Hematopoietic multipotent progenitor cell treated with erythropoietin and hydrocortisone succinate and interleukin-3 and kit ligand, for 6 days (in vitro differentiated cells): ENCODE data around the gene NNMT.
A peak's percentile ranks its signal among the peaks of the same experiment; 100 is the strongest.
"Not testable (repeated sequence)": the region's sequence is repeated elsewhere in the genome, so short reads cannot be mapped to it uniquely, and the experiment has no call there.

ENCODE experiments used
- DNase-seq: peaks from one replicate; pipeline ENCODE4 v3.0.0-alpha.2; 2015

NNMT gene

DNA sequence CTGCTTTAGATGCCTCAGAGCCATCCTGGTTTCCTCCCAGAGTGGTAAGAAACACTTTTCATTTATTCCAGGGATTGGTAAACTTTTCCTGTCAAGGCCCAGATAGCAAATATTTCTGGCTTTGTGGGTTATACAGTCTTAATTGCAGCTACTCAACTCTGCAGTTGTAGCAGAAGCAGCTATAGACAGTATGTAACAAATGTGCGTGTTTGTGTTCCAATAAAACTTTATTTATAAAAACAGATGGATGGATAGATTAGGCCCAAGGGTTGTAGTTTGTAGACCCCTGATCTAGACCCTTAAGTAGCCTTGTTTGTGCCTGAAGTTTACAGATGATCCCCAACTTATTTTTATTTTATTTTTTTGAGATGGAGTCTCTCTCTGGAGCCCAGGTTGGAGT, 17.9 kb downstream of the NNMT start:
- no peak for DNase-seq

DNA sequence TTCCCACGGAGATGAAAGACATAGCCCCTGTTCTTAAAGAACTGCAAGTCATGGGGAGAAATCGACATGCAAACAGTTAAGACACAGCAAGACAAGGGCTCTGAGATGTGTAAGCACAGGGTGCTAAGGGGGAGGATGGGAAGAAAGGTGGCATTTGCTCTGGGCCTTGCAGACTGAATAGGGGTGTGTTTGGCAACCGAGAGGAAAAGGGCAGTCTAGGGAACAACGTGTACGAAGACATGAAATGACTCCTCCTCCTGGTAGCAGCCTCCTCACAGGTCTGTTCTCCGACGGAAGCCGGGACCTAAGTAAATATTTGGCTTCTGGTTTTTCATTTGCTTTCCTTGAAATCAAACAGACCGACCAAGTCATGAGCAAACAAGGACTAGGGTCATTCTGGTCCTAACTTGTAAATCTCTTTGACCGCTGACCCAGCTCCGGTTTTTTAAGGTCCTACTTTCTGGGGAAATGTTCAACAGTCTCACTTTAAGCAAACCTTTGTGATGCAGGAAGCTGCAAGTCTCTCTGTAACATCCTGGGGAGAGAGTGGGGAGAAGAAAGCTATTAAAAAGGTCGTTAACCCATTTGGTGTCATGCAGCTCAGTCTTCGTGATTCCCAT, 19.7 kb downstream of the NNMT start:
- DNase-seq, result no peak

- DNase-seq, result no peak
Measured at GRCh38 chr11:114316980-114317786, 21.0 kb downstream of the NNMT start.

- peak; percentile 26 for DNase-seq
Measured at GRCh38 chr11:114317787-114318137, 21.6 kb downstream of the NNMT start.

GRCh38 chr11:114318361-114318760, 22.2 kb downstream of the NNMT start:
- no peak for DNase-seq

GRCh38 chr11:114319716-114320328, 23.6 kb downstream of the NNMT start:
- DNase-seq, result no peak

DNA sequence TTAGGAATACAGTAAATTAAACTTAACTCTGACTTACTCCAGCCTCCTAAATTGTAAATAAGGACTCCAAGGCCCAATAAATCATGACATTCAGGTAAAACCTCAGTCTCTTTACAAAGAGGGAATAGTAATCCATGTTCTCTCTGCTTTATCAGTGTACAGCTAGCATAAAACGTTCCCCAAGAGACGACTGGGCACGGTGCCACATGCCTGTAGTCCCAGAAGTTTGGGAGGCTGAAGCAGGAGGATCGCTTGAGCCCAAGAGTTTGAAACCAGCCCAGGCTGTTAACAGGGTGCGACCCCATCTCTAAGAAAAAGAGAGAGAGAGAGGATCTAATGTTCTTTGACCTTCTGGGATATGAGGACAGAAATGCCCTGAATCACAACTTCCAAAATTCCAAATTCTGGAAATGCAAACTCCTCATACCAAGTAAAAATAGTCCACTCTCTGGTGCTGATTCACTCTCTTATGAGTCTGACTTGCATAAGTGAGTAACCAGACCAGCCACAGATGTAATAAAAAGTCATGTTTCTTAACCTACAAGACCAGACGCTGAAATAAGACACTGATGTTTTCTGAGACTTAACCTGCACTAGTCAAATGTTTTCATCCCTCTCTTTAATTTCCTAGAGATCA, 25.5 kb downstream of the NNMT start:
- no peak for DNase-seq

DNA sequence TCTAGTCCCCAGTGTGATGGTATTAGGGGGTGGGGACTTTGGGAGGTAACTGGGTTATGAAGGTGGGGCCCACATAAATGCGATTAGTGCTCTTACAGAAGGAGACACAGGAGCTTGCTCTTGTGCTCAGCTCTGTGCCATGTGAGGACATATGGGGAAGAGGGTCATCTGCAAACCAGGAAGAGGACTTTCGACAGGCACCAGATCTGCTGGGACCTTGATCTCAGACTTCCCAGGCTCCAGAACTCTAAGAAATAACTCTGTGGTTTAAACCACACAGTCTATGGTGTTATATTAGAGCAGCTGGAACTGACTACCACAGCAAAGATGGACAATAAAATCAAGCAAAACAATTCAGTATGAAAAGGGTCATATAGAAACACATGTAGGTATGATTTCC, 26.7 kb downstream of the NNMT start:
- no peak for DNase-seq

DNA sequence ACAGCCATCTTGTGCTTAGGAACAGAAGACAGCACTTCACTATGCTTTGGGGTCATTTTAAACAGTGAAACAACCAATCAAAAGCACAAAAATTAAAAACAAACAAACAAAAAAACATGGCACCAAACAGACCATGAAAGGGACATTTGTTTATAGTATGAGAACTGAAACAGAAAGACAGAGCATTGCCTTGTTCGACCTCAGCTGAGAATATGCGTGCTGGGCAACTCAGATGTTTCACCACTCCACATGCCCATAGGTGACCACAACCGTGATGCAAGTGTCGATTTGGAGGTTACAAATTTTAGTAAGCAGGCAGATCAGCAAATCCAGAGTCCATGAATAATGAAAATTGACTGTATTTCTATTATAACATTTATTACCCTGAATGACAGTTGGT, 30.0 kb downstream of the NNMT start:
- DNase-seq, result no peak

- no peak for DNase-seq
Measured at GRCh38 chr11:114326776-114327175, 30.6 kb downstream of the NNMT start.

- DNase-seq, result no peak
Measured at GRCh38 chr11:114330373-114330772, 34.2 kb downstream of the NNMT start.

GRCh38 chr11:114340311-114341131, 44.3 kb downstream of the NNMT start:
- peak; percentile 87 for DNase-seq

- DNase-seq, result not testable (repeated sequence)
Measured at GRCh38 chr11:114341667-114342066, 45.5 kb downstream of the NNMT start.

GRCh38 chr11:114342476-114342875, 46.3 kb downstream of the NNMT start:
- no peak for DNase-seq

DNA sequence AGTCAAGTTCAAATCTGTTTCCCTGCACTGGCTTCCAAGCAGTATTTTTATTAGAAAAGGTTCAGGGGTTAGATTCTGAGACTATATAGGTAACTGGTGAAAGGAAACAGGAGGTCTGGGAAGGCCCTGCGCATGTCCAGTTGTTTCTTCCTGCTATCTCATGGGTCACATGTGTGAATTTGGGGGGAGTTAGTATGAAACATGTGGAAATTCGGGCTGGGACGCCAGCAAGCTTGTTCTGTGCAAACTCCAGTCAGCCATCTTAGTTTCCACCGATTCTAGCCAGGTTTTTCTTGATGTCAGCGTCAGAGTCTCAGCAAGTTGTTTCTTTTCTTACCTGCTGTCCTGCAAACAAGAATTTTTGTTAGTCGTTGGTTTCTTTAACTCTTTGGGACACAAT, 46.8 kb downstream of the NNMT start:
- no peak for DNase-seq

DNA sequence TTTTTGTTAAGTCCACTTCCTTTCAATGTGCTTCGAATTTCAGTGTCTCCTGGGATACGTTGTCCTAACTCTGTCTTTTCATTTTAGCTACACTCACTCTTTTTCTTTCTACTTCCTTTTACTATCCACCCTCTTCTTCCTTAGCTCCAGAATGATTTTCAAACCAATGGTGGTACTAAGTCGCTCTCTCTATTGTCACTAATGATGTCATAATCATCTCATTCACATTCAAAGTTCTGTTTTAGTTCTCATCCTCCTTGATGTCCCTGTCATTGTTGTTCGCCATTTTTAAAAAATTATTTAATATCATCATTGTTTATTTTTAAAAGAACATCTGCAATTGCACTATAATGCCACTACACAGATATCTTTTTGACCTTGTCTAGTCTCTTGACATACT, 47.3 kb downstream of the NNMT start:
- no peak for DNase-seq

DNA sequence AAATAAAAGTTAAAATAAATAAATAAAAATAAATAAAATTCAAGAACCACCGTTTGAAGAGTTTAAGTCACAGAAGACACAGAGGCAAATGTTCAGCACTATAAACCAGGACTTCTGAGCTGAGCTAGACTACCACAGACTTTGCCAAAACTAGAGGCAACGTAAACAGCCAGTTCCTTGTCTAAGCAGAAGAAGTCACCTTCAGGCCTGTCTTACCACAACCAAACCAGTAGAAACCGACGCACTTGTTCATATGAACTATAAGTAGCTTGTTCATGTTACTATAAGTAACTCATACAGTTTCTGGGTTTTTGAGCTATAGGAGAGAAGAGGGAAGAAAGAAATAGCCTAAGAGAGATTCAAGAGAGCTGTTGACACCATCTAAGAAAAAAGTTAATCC, 48.3 kb downstream of the NNMT start:
- no peak for DNase-seq

GRCh38 chr11:114345575-114346222, 49.5 kb downstream of the NNMT start:
- DNase-seq, result no peak

GRCh38 chr11:114346709-114347141, 50.5 kb downstream of the NNMT start:
- DNase-seq, result peak; percentile 39

DNA sequence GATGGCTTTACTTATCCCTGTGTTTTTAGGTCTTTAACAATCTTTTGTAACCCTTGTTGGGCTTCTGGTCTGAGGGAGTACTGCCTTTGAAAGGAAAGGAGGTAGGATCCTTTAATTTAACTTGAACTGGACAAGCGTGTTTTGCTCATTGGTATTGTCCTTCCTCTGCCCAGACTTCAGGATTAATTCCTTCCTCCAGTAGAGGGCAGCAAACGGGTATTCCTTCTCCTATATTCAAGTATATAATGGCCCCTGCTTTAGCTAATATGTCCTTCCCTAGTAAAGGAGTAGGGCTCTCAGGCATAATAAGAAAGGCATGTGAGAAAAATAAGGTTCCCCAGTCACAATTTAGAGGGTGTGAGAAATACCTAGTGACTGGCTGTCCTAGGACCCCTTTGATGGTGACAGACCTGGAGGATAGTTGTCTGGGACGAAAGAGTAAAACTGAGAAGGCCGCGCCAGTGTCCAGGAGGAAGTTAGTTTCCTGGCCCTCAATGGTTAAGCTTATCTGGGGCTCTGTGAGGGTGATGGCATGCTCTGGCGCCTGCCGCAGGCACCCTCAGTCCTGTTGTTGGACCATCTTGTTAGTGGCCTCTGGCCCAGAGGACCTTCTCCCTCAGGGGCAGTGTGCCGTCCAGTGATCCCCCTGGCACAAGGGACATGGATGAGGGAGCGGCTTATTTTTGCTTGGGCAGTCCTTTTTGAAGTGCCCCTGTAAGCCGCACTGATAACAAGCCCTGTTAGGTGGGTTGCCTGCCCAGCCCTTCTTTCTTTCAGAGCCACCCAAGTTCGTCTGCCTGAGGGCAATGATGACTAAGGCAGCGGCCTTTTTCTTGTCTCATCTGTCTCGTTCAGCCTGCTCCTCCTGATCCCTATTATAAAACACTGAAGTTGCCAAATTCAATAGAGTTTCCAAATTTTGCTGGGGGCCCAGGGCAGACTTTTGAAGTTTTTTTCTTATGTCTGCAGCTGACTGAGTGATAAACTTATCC, 52.3 kb downstream of the NNMT start:
- DNase-seq, result peak; percentile 89

GRCh38 chr11:114350022-114350421, 53.8 kb downstream of the NNMT start:
- no peak for DNase-seq
